OCI-LY1 (cell line): ENCODE results near the gene TTYH3.

Experiments used
- H2AFZ ChIP-seq: fragments of 200-600 bp; sonication (generic), shearing (Covaris generic); 2 replicates; pipeline ENCODE4 v1.6.0; 2014; ENCODE audit warnings: antibody characterized with exemption, mild to moderate bottlenecking, low read length
- H3F3A ChIP-seq: fragments of 200-600 bp; sonication (generic), shearing (Covaris generic); 2 replicates; pipeline ENCODE4 v1.6.0; 2014; ENCODE audit warnings: mild to moderate bottlenecking, antibody characterized with exemption, low read length, moderate library complexity; ENCODE audit not compliant: insufficient read depth
- H3K27ac ChIP-seq: fragments of 200-600 bp; sonication (generic); 2 replicates; pipeline ENCODE4 v1.5.1; 2014; ENCODE audit warnings: low read length, mixed run types, mild to moderate bottlenecking, low read depth; ENCODE audit not compliant: poor library complexity, severe bottlenecking
- H3K27me3 ChIP-seq: fragments of 200-600 bp; sonication (generic); 2 replicates; pipeline ENCODE4 v1.6.0; 2014; ENCODE audit warnings: antibody characterized with exemption, mild to moderate bottlenecking, low read length, moderate library complexity; ENCODE audit not compliant: insufficient read depth
- H3K36me3 ChIP-seq: fragments of 200-600 bp; sonication (generic); 2 replicates; pipeline ENCODE4 v1.6.1; 2014; ENCODE audit warnings: mild to moderate bottlenecking, antibody characterized with exemption, low read length, moderate library complexity, mixed read lengths; ENCODE audit not compliant: insufficient read depth
- H3K4me1 ChIP-seq: fragments of 200-600 bp; sonication (generic); 2 replicates; pipeline ENCODE4 v1.5.1; 2014; ENCODE audit warnings: mild to moderate bottlenecking, low read length, moderate library complexity; ENCODE audit not compliant: insufficient read depth, severe bottlenecking
- H3K4me2 ChIP-seq: fragments of 200-600 bp; sonication (generic), shearing (Covaris generic); 2 replicates; pipeline ENCODE4 v1.6.1; 2014; ENCODE audit warnings: low read length
- H3K4me3 ChIP-seq: fragments of 200-600 bp; sonication (generic); 2 replicates; pipeline ENCODE4 v1.5.1; 2014; ENCODE audit warnings: low read length, low read depth, mild to moderate bottlenecking, mixed read lengths; ENCODE audit not compliant: poor library complexity, severe bottlenecking
- H3K79me2 ChIP-seq: fragments of 200-600 bp; shearing (Covaris generic); 2 replicates; pipeline ENCODE4 v1.6.1; 2016; ENCODE audit warnings: mixed run types, low read length, mixed read lengths; ENCODE audit not compliant: insufficient read depth
- H3K9ac ChIP-seq: fragments of 200-600 bp; sonication (generic), shearing (Covaris generic); 2 replicates; pipeline ENCODE4 v1.6.1; 2014; ENCODE audit warnings: mild to moderate bottlenecking, low read length, mixed read lengths
- H3K9me2 ChIP-seq: fragments of 200-600 bp; sonication (generic), shearing (Covaris generic); 2 replicates; pipeline ENCODE4 v1.6.1; 2014; ENCODE audit warnings: low read depth, mild to moderate bottlenecking, low read length, mixed read lengths
- H3K9me3 ChIP-seq: fragments of 200-600 bp; shearing (Covaris generic); 2 replicates; pipeline ENCODE4 v1.6.1; 2014; ENCODE audit warnings: low read length, mixed read lengths
- H4K20me1 ChIP-seq: fragments of 200-600 bp; sonication (generic), shearing (Covaris generic); 2 replicates; pipeline ENCODE4 v1.6.0; 2016; ENCODE audit warnings: mild to moderate bottlenecking, low read length; ENCODE audit not compliant: insufficient read depth
- EZH2 ChIP-seq: fragments of 200-600 bp; sonication (generic), shearing (Covaris generic); IDR thresholded peaks from 2 replicates; pipeline ENCODE4 v1.8.0; 2017; ENCODE audit warnings: borderline replicate concordance, mixed run types, mild to moderate bottlenecking, antibody characterized with exemption, low read length, moderate library complexity, mixed read lengths
- TF ChIP-seq, protein P1 (sequence below): fragments of 200-600 bp; sonication (generic), shearing (Covaris generic); IDR thresholded peaks from 2 replicates; pipeline ENCODE4 v1.5.1; 2017; ENCODE audit warnings: mild to moderate bottlenecking, antibody characterized with exemption, low read length, moderate library complexity, mixed read lengths

The TTYH3 gene

DNA sequence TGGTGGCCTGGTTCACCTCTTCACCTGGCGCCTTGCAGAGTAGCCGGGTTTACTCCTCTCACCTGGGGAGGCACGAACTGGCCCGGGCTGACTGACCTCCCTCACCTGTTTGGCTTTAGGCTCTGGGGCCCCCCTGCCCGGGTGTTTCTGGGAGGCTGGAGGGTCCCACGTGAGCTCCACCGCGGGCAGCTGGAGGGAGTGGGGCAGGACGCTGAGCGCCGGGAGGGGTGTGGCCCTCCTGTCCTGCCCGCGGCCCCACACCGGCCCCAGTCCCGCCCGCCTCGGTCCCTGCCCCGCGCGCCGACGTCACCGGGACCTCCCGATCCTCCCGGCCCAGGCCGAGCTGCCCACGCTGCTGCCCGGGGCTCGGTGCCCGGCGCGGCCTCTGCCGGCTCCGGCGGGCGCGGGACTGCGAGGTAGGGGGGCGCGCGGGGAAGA lies 56.1 kb downstream of the TTYH3 start, which contains the start of gene AMZ1:
Gene AMZ1, plus strand, starts transcription at position 322 of the 438 bp plus-strand sequence. CDS start 12,250 bp downstream, outside the sequence.
- TF ChIP-seq EZH2 = no peak
- TF ChIP-seq, protein P1, sequence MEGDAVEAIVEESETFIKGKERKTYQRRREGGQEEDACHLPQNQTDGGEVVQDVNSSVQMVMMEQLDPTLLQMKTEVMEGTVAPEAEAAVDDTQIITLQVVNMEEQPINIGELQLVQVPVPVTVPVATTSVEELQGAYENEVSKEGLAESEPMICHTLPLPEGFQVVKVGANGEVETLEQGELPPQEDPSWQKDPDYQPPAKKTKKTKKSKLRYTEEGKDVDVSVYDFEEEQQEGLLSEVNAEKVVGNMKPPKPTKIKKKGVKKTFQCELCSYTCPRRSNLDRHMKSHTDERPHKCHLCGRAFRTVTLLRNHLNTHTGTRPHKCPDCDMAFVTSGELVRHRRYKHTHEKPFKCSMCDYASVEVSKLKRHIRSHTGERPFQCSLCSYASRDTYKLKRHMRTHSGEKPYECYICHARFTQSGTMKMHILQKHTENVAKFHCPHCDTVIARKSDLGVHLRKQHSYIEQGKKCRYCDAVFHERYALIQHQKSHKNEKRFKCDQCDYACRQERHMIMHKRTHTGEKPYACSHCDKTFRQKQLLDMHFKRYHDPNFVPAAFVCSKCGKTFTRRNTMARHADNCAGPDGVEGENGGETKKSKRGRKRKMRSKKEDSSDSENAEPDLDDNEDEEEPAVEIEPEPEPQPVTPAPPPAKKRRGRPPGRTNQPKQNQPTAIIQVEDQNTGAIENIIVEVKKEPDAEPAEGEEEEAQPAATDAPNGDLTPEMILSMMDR = no peak
- H3K4me1 ChIP-seq = no peaks in the 10 kb centered on the region
- no peaks in the 10 kb centered on the region for H3K9me3 ChIP-seq
- no peaks in the 10 kb centered on the region for H3K36me3 ChIP-seq
- no peaks in the 10 kb centered on the region for H3F3A ChIP-seq
- no peaks in the 10 kb centered on the region for H3K9me2 ChIP-seq
- H3K9ac ChIP-seq = no peak within 1 kb of the TSS
- H4K20me1 ChIP-seq = no peaks in the 10 kb centered on the region
- H3K4me3 ChIP-seq = no peak within 1 kb of the TSS
- H3K27me3 ChIP-seq = no peaks in the 10 kb centered on the region; the same call in 1 of the 2 replicates
- no peak within 1 kb of the TSS for H3K4me2 ChIP-seq
- H2AFZ ChIP-seq = no peak within 1 kb of the TSS
- H3K79me2 ChIP-seq = no peaks in the 10 kb centered on the region
- H3K27ac ChIP-seq = no peak within 1 kb of the TSS

DNA sequence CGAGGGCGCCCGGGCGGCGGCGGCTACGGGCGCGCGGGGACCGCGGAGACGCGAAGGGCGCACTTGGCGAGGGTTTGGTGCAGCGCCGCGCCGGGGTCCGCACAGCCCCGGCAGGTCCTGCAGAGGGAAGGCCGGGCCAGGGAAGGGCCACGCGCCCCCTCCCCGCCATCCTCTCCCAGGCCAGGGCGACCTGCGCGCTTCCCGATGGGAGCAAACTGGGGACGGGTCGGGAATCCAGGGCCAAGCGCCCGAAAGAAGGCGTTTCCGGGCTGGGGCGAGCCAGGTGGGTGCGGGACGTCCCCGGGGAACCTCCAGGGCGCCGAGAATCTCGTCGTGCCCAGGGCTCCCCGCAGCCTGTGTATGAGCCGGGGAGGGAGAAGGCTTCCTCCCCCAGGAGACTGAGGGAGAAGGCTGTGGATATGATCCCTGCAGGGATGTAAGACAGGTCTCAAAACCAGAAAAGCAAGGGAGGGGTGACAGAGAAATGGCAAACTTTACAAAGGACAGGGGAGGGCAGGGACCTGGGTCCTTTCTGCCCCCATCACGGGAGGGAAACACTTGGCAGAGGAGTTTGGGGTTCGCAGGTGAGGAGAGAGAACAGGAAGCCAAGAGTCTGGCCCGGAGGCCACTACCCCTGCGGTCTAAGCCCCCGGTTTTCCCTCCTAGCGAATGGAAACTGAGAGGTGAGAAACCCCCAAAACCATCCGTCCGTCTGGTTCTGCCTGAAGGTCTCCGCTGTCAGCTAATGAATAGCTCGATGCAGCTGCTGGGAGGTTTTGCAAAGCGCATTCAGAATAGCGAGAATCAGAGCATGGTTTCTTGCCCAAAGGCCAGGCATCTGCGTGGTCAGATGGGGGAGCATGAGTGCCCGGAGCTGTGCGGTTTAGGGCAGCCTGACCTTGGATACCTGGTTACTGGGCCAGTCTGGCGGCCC lies 56.9 kb downstream of the TTYH3 start:
- Histone ChIP-seq H3F3A (no peaks in the 10 kb centered on the region), H3K79me2 (no peaks in the 10 kb centered on the region), H3K4me3 (no peak overlapping the region), H3K27ac (no peak overlapping the region), H3K36me3 (no peaks in the 10 kb centered on the region), H3K9ac (no peak overlapping the region), H2AFZ (no peak overlapping the region), H3K4me1 (no peaks in the 10 kb centered on the region), H3K9me2 (no peaks in the 10 kb centered on the region), H3K9me3 (no peaks in the 10 kb centered on the region), H3K4me2 (no peak overlapping the region), H3K27me3 (no peaks in the 10 kb centered on the region; the same call in 1 of the 2 replicates), H4K20me1 (no peaks in the 10 kb centered on the region)
- no peak for TF ChIP-seq EZH2
- TF ChIP-seq, protein P1 = no peak

DNA sequence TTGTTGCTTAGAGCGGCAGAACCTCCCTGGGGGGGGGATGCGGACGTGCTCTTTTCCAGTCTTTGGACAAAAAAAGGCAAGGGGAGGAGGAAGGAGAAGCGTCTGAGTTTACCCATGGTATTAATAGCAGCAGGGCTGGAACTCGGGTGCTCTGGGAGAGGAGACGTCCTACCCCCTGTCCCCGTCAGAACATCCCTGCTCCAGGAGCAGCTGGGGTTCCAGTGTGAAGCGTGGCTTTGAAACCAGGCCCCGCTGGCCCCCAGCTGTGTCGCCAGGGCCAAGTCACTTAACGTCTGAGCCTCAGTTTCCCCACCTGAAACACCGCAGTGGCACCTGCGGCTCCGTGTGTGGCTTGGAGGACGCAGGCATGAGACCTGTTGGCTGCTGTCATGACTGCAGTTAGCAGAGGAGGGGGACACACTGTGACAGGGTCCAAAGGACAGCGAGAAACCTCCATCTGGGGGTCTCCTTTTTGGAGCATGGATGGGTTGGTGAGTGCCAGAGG lies 57.6 kb downstream of the TTYH3 start:
- H3K27me3 ChIP-seq = no peaks in the 10 kb centered on the region; the same call in 1 of the 2 replicates
- no peaks in the 10 kb centered on the region for H3K36me3 ChIP-seq
- no peak overlapping the region for H2AFZ ChIP-seq
- no peaks in the 10 kb centered on the region for H4K20me1 ChIP-seq
- no peaks in the 10 kb centered on the region for H3F3A ChIP-seq
- H3K4me1 ChIP-seq = no peaks in the 10 kb centered on the region
- H3K9me3 ChIP-seq = no peaks in the 10 kb centered on the region
- TF ChIP-seq, protein P1 = no peak
- no peak for TF ChIP-seq EZH2
- no peak overlapping the region for H3K4me2 ChIP-seq
- H3K4me3 ChIP-seq = no peak overlapping the region
- no peak overlapping the region for H3K27ac ChIP-seq
- H3K9me2 ChIP-seq = no peaks in the 10 kb centered on the region
- H3K9ac ChIP-seq = no peak overlapping the region
- H3K79me2 ChIP-seq = no peaks in the 10 kb centered on the region
